Measurements from ENCODE around the gene PCDH15. TPM values are rescaled to one million over a fixed set of nuclear protein-coding genes. Genes with fewer than 3 reads are reported as not detected.

The PCDH15 gene
- total and polyA plus RNA-seq, 2 of the 8 experiments (the other 6 are each of a cell fraction or from before 2014, with no cell fraction given): 0.11 TPM; not detected in 1

DNA sequence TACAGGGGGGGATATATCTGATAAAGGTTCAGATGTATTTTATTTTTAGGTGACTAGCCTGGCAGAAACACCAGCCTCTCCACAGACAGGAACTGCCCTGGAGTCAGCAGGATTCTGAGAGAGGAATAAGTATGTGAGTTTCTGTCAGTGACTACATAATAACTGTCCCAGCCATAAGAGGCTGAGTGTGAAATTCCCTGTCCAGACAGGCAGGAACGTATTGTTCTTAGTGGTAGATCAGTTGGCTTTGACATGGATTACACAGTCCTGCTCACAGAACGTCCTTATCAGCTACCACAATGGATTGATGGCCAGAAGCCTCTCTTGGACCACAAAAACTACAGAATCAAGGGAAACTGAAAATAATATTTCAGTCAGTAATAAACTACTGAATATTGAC, 709.8 kb downstream of the PCDH15 start (continued):
- no peak for TF ChIP-seq SIN3A (conservative IDR thresholded peaks at IDR 0.05 in 1 of 2, IDR thresholded peaks at IDR 0.05 in 1 of 2; ENCODE audit: low read depth in 1 of 2, low read length in 2 of 2)
- TF ChIP-seq, protein P1, sequence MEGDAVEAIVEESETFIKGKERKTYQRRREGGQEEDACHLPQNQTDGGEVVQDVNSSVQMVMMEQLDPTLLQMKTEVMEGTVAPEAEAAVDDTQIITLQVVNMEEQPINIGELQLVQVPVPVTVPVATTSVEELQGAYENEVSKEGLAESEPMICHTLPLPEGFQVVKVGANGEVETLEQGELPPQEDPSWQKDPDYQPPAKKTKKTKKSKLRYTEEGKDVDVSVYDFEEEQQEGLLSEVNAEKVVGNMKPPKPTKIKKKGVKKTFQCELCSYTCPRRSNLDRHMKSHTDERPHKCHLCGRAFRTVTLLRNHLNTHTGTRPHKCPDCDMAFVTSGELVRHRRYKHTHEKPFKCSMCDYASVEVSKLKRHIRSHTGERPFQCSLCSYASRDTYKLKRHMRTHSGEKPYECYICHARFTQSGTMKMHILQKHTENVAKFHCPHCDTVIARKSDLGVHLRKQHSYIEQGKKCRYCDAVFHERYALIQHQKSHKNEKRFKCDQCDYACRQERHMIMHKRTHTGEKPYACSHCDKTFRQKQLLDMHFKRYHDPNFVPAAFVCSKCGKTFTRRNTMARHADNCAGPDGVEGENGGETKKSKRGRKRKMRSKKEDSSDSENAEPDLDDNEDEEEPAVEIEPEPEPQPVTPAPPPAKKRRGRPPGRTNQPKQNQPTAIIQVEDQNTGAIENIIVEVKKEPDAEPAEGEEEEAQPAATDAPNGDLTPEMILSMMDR (IDR thresholded peaks at IDR 0.05; ENCODE audit: control extremely low read depth in 1 of 3, insufficient read depth in 1 of 3, low read depth in 1 of 3, low read length in 3 of 3): no peak
